ENCODE results near the gene GSTO2.

The GSTO2 gene

DNA sequence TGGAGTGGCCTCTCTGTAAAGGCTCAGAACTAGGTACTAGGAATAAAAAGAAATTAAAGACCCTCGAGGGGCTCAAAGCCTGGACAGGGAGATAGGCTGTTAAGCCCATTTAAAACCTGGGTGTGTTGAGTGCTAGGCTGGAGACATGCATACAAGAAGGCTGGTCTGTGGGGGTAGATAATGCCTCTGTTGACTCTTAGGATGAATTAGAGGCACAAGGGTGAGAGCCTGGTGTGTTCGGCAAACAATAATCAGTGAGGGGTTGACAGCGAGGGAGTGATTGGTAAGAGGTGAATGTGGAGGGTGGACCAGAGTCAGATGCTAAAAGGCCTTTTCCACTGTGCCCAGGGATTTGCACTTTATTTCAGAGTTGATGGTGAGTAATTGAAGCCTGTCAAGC is 12.7 kb downstream of the GSTO2 start:
- no peak for FAIRE-seq

- no peak for FAIRE-seq
Observed at GRCh38 chr10:104284846-104285245, 15.9 kb downstream of the GSTO2 start.

GRCh38 chr10:104286939-104287338 is 18.0 kb downstream of the GSTO2 start:
- FAIRE-seq, result no peak

GRCh38 chr10:104288355-104288754 is 19.4 kb downstream of the GSTO2 start:
- FAIRE-seq, result no peak

- FAIRE-seq, result peak; percentile 84
Observed at GRCh38 chr10:104291439-104291951, 22.5 kb downstream of the GSTO2 start.

DNA sequence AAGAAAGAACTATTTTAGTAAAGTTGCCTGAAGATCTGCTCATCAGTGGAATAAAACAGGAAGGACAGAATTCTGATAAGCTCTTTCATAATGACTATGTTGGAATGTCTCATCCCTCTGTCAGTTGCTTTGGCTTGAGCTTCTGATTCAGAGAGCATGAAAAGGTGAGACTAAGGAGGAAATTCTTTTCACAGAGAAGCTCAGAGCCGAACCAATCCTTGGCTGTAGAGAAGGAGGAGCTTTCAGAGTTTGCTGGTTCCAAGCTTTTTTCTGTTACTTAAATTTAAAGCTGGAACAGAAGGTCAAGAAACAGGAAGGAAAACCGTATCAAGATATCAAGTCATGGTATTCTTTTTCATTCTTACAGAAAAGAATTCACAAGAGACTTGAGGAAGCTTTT is 24.0 kb downstream of the GSTO2 start:
- no peak for FAIRE-seq

- FAIRE-seq, result no peak
Observed at GRCh38 chr10:104293781-104294321, 24.9 kb downstream of the GSTO2 start.

GRCh38 chr10:104296687-104297436 is 27.9 kb downstream of the GSTO2 start:
- FAIRE-seq, result no peak

DNA sequence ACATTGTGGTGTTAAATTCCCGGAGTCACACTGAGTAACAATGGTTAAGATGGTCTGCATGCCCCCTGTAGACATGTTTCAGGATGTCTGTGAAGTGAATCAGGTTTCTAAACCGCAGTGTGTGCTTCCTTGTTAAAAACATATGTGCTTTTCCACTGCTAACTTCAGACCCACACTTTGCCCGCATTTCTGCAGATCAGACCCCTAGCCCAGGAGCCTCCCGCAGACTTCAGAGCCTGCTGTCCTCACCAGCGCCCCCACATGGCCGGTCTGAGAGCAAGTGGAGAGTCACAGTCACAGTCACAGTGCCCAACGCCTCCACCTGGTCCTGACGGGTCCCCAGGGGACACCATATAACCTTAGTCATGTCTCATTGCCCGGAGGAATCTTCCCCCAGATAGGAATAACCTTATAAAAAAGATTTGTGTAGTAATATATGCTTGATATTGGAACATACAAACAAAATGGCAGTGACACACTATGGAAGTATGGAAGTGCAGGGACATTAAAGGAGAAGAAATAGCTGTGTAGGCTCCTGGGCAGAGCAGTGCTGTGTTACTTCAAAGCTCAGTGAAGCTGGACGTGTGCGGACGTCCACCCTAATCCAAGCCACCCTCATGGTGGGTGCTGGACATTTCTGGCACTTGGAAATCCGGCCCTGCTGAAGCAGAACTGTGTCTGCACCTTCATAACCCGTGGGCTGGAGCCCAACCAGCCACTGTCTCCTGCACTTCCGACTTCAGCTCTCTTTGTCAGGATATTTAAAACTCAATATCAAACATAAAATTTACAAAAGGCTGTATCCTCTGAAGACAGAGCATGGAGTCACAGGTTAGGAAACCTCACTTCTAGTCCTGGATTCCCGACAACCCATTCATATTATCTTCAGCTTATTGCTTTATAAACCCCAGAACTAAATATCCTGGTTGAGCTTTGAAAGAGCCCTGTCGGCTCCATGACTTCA is 29.0 kb downstream of the GSTO2 start:
- no peak for FAIRE-seq

- no peak for FAIRE-seq
Observed at GRCh38 chr10:104299031-104299904, 30.3 kb downstream of the GSTO2 start.

GRCh38 chr10:104300002-104300735 is 31.2 kb downstream of the GSTO2 start:
- FAIRE-seq, result no peak

- no peak for FAIRE-seq
Observed at GRCh38 chr10:104300736-104301292, 31.8 kb downstream of the GSTO2 start.

- FAIRE-seq, result no peak
Observed at GRCh38 chr10:104301907-104302690, 33.1 kb downstream of the GSTO2 start.

- no peak for FAIRE-seq
Observed at GRCh38 chr10:104303594-104304355, 34.8 kb downstream of the GSTO2 start.

- FAIRE-seq, result no peak
Observed at GRCh38 chr10:104304356-104304745, 35.4 kb downstream of the GSTO2 start.

GRCh38 chr10:104304927-104305326 is 35.9 kb downstream of the GSTO2 start:
- FAIRE-seq, result no peak

DNA sequence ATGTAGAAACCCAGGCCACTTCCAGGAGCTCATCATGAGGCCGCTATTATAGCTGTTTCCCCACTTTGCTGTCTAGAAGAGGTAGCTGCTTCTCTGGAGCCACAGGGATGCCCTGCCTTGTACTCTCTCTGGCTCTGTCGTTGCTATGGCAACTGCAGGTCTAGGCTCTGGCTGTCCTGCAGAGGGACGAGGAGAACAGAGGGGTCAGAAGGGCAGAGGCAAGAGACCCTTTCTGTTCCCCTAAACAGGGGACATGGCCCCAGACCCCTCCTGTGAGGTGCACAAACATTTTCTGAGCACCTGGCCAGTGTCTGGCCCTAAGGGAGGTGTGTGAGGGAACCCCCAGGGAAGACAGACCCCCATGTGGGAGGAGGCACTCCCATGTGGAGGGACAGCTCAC is 37.9 kb downstream of the GSTO2 start:
- FAIRE-seq, result no peak

GRCh38 chr10:104307576-104308438 is 38.8 kb downstream of the GSTO2 start:
- FAIRE-seq, result no peak
